ENCODE data around the gene PCNX1. TPM values are rescaled to one million over a fixed set of nuclear protein-coding genes. Genes with fewer than 3 reads are reported as not detected.
"Not testable (repeated sequence)": the region's sequence is repeated elsewhere in the genome, so short reads cannot be mapped to it uniquely, and the experiment has no call there.

PCNX1 gene
- total and polyA plus RNA-seq, 4 donors: 5.7 to 41.2 (median 18.2) TPM

- H3K36me3 ChIP-seq (ENCODE audit: control insufficient read depth in 4 of 4, insufficient read depth in 3 of 4, low read depth in 1 of 4, low read length in 3 of 4): no peaks in the 10 kb centered on the region
- no peak overlapping the region for H3K27ac ChIP-seq (ENCODE audit: low read depth in 1 of 2, low read length in 2 of 2)
- no peak overlapping the region for H3K4me3 ChIP-seq (ENCODE audit: low read depth in 1 of 3, low read length in 3 of 3)
- peaks cover 0 to 12% (median 8%) of the 10 kb centered on the region in 4 donors for H3K9me3 ChIP-seq (ENCODE audit: control insufficient read depth in 4 of 4, low read length in 3 of 4)
- WGBS: 84% methylated on average over 4 of the region's 4 CpGs
- no peak overlapping the region for H3K9ac ChIP-seq (ENCODE audit: low read depth in 1 of 2, low read length in 2 of 2)
- no peaks in the 10 kb centered on the region for H3K27me3 ChIP-seq (ENCODE audit: control insufficient read depth in 4 of 4, insufficient read depth in 4 of 4, low read length in 3 of 4)
- H3K4me1 ChIP-seq (ENCODE audit: control insufficient read depth in 4 of 4, insufficient read depth in 4 of 4, low read length in 3 of 4): peaks cover 0 to under 1% (median 0%) of the 10 kb centered on the region in 4 donors
- TF ChIP-seq RXRA (IDR thresholded peaks at IDR 0.05) (no peak), NR2F2 (IDR thresholded peaks at IDR 0.05) (no peak), RAD21 (IDR thresholded peaks at IDR 0.05) (peak in 1 of 2 donors; percentile 30), JUND (IDR thresholded peaks at IDR 0.05) (no peak), ATF3 (IDR thresholded peaks at IDR 0.05) (no peak), REST (IDR thresholded peaks at IDR 0.05) (no peak), ZBTB33 (IDR thresholded peaks at IDR 0.05) (no peak)
- no peak for DNase-seq (ENCODE audit: low spot score)
Observed at GRCh38 chr14:70873627-70874026, 33.6 kb upstream of the PCNX1 start.

- 86% methylated on average over 6 of the region's 6 CpGs for WGBS
- not testable (repeated sequence) for DNase-seq (ENCODE audit: low spot score)
Observed at GRCh38 chr14:70875811-70876460, 31.3 kb upstream of the PCNX1 start.

GRCh38 chr14:70879448-70879847 lies 27.8 kb upstream of the PCNX1 start:
- TF ChIP-seq GABPA (IDR thresholded peaks at IDR 0.05 in 1 of 2, conservative IDR thresholded peaks at IDR 0.05 in 1 of 2): no peak
- TF ChIP-seq RXRA (IDR thresholded peaks at IDR 0.05): no peak
- TF ChIP-seq YY1 (IDR thresholded peaks at IDR 0.05): no peak
- no peak for TF ChIP-seq RAD21 (IDR thresholded peaks at IDR 0.05)
- TF ChIP-seq FOXA1 (IDR thresholded peaks at IDR 0.05): no peak
- TF ChIP-seq JUND (IDR thresholded peaks at IDR 0.05): no peak
- Histone ChIP-seq H3K4me3 (ENCODE audit: low read depth in 1 of 3, low read length in 3 of 3) (no peak overlapping the region), H3K36me3 (ENCODE audit: control insufficient read depth in 4 of 4, insufficient read depth in 3 of 4, low read depth in 1 of 4, low read length in 3 of 4) (no peaks in the 10 kb centered on the region), H3K4me1 (ENCODE audit: control insufficient read depth in 4 of 4, insufficient read depth in 4 of 4, low read length in 3 of 4) (peaks cover 0 to 2% (median 0%) of the 10 kb centered on the region in 4 donors), H3K27ac (ENCODE audit: low read depth in 1 of 2, low read length in 2 of 2) (no peak overlapping the region), H3K27me3 (ENCODE audit: control insufficient read depth in 4 of 4, insufficient read depth in 4 of 4, low read length in 3 of 4) (no peaks in the 10 kb centered on the region), H3K9me3 (ENCODE audit: control insufficient read depth in 4 of 4, low read length in 3 of 4) (no peaks in the 10 kb centered on the region), H3K9ac (ENCODE audit: low read depth in 1 of 2, low read length in 2 of 2) (no peak overlapping the region)
- no peak for DNase-seq (ENCODE audit: low spot score)
- 27% methylated on average over 1 of the region's 1 CpG for WGBS

More at GRCh38 chr14:70875811-70876460, 31.3 kb upstream of the PCNX1 start:
- H3K36me3 ChIP-seq (ENCODE audit: control insufficient read depth in 4 of 4, insufficient read depth in 3 of 4, low read depth in 1 of 4, low read length in 3 of 4); H3K4me3 ChIP-seq (ENCODE audit: low read depth in 1 of 3, low read length in 3 of 3); H3K9ac ChIP-seq (ENCODE audit: low read depth in 1 of 2, low read length in 2 of 2); H3K9me3 ChIP-seq (ENCODE audit: control insufficient read depth in 4 of 4, low read length in 3 of 4); H3K4me1 ChIP-seq (ENCODE audit: control insufficient read depth in 4 of 4, insufficient read depth in 4 of 4, low read length in 3 of 4); H3K27me3 ChIP-seq (ENCODE audit: control insufficient read depth in 4 of 4, insufficient read depth in 4 of 4, low read length in 3 of 4); H3K27ac ChIP-seq (ENCODE audit: low read depth in 1 of 2, low read length in 2 of 2): not testable (repeated sequence)

- H3K9ac ChIP-seq (ENCODE audit: low read depth in 1 of 2, low read length in 2 of 2); H3K27ac ChIP-seq (ENCODE audit: low read depth in 1 of 2, low read length in 2 of 2): not testable (repeated sequence)
- 94% methylated on average over 1 of the region's 1 CpG for WGBS
Observed at GRCh38 chr14:70880888-70881287, 26.4 kb upstream of the PCNX1 start.

More at GRCh38 chr14:70880888-70881287, 26.4 kb upstream of the PCNX1 start:
- not testable (repeated sequence) for H3K36me3 ChIP-seq (ENCODE audit: control insufficient read depth in 4 of 4, insufficient read depth in 3 of 4, low read depth in 1 of 4, low read length in 3 of 4); H3K27me3 ChIP-seq (ENCODE audit: control insufficient read depth in 4 of 4, insufficient read depth in 4 of 4, low read length in 3 of 4); H3K9me3 ChIP-seq (ENCODE audit: control insufficient read depth in 4 of 4, low read length in 3 of 4); H3K4me3 ChIP-seq (ENCODE audit: low read depth in 1 of 3, low read length in 3 of 3); DNase-seq (ENCODE audit: low spot score); H3K4me1 ChIP-seq (ENCODE audit: control insufficient read depth in 4 of 4, insufficient read depth in 4 of 4, low read length in 3 of 4)

Data from liver (tissue), 9 donors.